Peyer's patch (tissue), 4 donors: ENCODE measurements around the gene ZNF723. TPM values are rescaled to one million over a fixed set of nuclear protein-coding genes. Genes with fewer than 3 reads are reported as not detected.
"Not testable (repeated sequence)": the region's sequence is repeated elsewhere in the genome, so short reads cannot be mapped to it uniquely, and the experiment has no call there.

Experiments used
- DNase-seq, 3 donors: peaks; one replicate each; pipeline ENCODE4 v3.0.0-alpha.2; 2017 to 2019
- H3K27ac ChIP-seq, 4 donors: fragments of 200-600 bp; sonication (generic); one replicate each; pipeline ENCODE4 v1.5.1; 2016 to 2019
- H3K27me3 ChIP-seq, 2 donors: fragments of 200-600 bp; sonication (generic); one replicate each; pipeline ENCODE4 v1.5.1; 2019
- H3K36me3 ChIP-seq, 3 donors: fragments of 200-600 bp; sonication (generic); one replicate each; pipeline ENCODE4 v1.5.1; 2016 to 2019
- H3K4me1 ChIP-seq, 4 donors: fragments of 200-600 bp; sonication (generic); one replicate each; pipeline ENCODE4 v1.5.1; 2016 to 2019
- H3K4me3 ChIP-seq, 4 donors: fragments of 200-600 bp; sonication (generic); 1 replicate in 3 of 4; 2 replicates in 1 of 4; pipeline ENCODE4 v1.5.1; 2016 to 2019; ENCODE audit warnings: mild to moderate bottlenecking in 1 of 4
- H3K9me3 ChIP-seq, 4 donors: fragments of 200-600 bp; sonication (generic); one replicate each; pipeline ENCODE4 v1.5.1; 2016 to 2019; ENCODE audit warnings: mild to moderate bottlenecking in 1 of 4
- POLR2A ChIP-seq, 2 donors: fragments of 450-650 bp; IDR thresholded peaks; one replicate each; pipeline ENCODE4 v1.5.1; 2017; ENCODE audit warnings: antibody characterized with exemption in 2 of 2, mild to moderate bottlenecking in 2 of 2, moderate library complexity in 2 of 2
- total RNA-seq, 4 donors: library from RNA; depleted of rRNA; stranded (reverse); fragments of >200 nt; gene quantifications; one replicate each; pipeline ENCODE4 v1.1.0, GENCODE V29; 2016
- TF ChIP-seq, protein P1 (sequence below), 6 experiments: fragments of 450-650 bp in 4 of 6; fragments of 200-600 bp in 2 of 6; sonication (generic) in 1 of 6; IDR thresholded peaks; one replicate each; pipeline ENCODE4 v1.5.1; 2017 to 2019; ENCODE audit warnings: antibody characterized with exemption in 6 of 6, mild to moderate bottlenecking in 3 of 6, moderate library complexity in 1 of 6

Gene ZNF723
- total RNA-seq, 4 donors from 2014 or later = not detected

GRCh38 chr19:22807061-22807835 lies 24.8 kb upstream of the ZNF723 start:
- DNase-seq = no peak
- Histone ChIP-seq H3K27me3 (no peaks in the 10 kb centered on the region), H3K27ac (no peak overlapping the region), H3K4me1 (no peaks in the 10 kb centered on the region), H3K4me3 (no peak overlapping the region), H3K36me3 (no peaks in the 10 kb centered on the region), H3K9me3 (peaks cover 0 to 16% (median 0%) of the 10 kb centered on the region in 4 donors)
- TF ChIP-seq POLR2A (IDR thresholded peaks at IDR 0.05) = no peak
- TF ChIP-seq, protein P1, sequence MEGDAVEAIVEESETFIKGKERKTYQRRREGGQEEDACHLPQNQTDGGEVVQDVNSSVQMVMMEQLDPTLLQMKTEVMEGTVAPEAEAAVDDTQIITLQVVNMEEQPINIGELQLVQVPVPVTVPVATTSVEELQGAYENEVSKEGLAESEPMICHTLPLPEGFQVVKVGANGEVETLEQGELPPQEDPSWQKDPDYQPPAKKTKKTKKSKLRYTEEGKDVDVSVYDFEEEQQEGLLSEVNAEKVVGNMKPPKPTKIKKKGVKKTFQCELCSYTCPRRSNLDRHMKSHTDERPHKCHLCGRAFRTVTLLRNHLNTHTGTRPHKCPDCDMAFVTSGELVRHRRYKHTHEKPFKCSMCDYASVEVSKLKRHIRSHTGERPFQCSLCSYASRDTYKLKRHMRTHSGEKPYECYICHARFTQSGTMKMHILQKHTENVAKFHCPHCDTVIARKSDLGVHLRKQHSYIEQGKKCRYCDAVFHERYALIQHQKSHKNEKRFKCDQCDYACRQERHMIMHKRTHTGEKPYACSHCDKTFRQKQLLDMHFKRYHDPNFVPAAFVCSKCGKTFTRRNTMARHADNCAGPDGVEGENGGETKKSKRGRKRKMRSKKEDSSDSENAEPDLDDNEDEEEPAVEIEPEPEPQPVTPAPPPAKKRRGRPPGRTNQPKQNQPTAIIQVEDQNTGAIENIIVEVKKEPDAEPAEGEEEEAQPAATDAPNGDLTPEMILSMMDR (IDR thresholded peaks at IDR 0.05) = no peak

GRCh38 chr19:22814124-22814523 lies 18.0 kb upstream of the ZNF723 start:
- Histone ChIP-seq H3K9me3 (peaks cover 0 to 9% (median 0%) of the 10 kb centered on the region in 4 donors), H3K4me1 (no peaks in the 10 kb centered on the region), H3K36me3 (no peaks in the 10 kb centered on the region), H3K4me3 (no peak overlapping the region), H3K27ac (no peak overlapping the region), H3K27me3 (no peaks in the 10 kb centered on the region)
- no peak for DNase-seq
- TF ChIP-seq, protein P1 (IDR thresholded peaks at IDR 0.05) = no peak
- no peak for TF ChIP-seq POLR2A (IDR thresholded peaks at IDR 0.05)

GRCh38 chr19:22831211-22831610 lies 880 bp upstream of the ZNF723 start:
- H3K36me3 ChIP-seq = no peaks in the 10 kb centered on the region
- H3K27me3 ChIP-seq = no peaks in the 10 kb centered on the region
- peaks cover 0 to 23% (median 5%) of the 10 kb centered on the region in 4 donors for H3K9me3 ChIP-seq
- H3K27ac ChIP-seq = no peak overlapping the region
- no peak for DNase-seq
- TF ChIP-seq POLR2A (IDR thresholded peaks at IDR 0.05) = no peak
- TF ChIP-seq, protein P1 (IDR thresholded peaks at IDR 0.05) = no peak
- no peak overlapping the region for H3K4me3 ChIP-seq
- no peaks in the 10 kb centered on the region for H3K4me1 ChIP-seq

GRCh38 chr19:22857713-22858320 lies 25.7 kb downstream of the ZNF723 start:
- H3K4me3 ChIP-seq, H3K4me1 ChIP-seq, DNase-seq, H3K36me3 ChIP-seq, H3K27ac ChIP-seq, H3K27me3 ChIP-seq: not testable (repeated sequence)
- peaks cover 0 to 61% (median 2%) of the 10 kb centered on the region in 4 donors for H3K9me3 ChIP-seq

GRCh38 chr19:22882797-22883196 lies 50.7 kb downstream of the ZNF723 start:
- H3K4me3 ChIP-seq = no peak overlapping the region
- no peak for TF ChIP-seq POLR2A (IDR thresholded peaks at IDR 0.05)
- TF ChIP-seq, protein P1 (IDR thresholded peaks at IDR 0.05) = peak in 1 of 6 experiments; percentile 31
- no peaks in the 10 kb centered on the region for H3K27me3 ChIP-seq
- H3K27ac ChIP-seq = no peak overlapping the region
- DNase-seq = no peak
- no peaks in the 10 kb centered on the region for H3K9me3 ChIP-seq
- H3K4me1 ChIP-seq = no peaks in the 10 kb centered on the region
- H3K36me3 ChIP-seq = no peaks in the 10 kb centered on the region

- no peaks in the 10 kb centered on the region for H3K4me1 ChIP-seq
- H3K27ac ChIP-seq = no peak overlapping the region
- H3K27me3 ChIP-seq = no peaks in the 10 kb centered on the region
- DNase-seq = no peak
- H3K36me3 ChIP-seq = no peaks in the 10 kb centered on the region
- TF ChIP-seq POLR2A (IDR thresholded peaks at IDR 0.05) = no peak
- TF ChIP-seq, protein P1 (IDR thresholded peaks at IDR 0.05) = no peak
- peaks cover 0 to 17% (median under 1%) of the 10 kb centered on the region in 4 donors for H3K9me3 ChIP-seq
- H3K4me3 ChIP-seq = no peak overlapping the region
These were observed 61.8 kb downstream of the ZNF723 start for GRCh38 chr19:22893855-22894270.
